DMS 273 (cell line): ENCODE data around the gene EGR1.

Experiments used
- DNase-seq: peaks from one replicate; lab custom pipeline; 2025; ENCODE audit not compliant: unreplicated experiment; lab: John Stamatoyannopoulos, UW

Gene EGR1

DNA sequence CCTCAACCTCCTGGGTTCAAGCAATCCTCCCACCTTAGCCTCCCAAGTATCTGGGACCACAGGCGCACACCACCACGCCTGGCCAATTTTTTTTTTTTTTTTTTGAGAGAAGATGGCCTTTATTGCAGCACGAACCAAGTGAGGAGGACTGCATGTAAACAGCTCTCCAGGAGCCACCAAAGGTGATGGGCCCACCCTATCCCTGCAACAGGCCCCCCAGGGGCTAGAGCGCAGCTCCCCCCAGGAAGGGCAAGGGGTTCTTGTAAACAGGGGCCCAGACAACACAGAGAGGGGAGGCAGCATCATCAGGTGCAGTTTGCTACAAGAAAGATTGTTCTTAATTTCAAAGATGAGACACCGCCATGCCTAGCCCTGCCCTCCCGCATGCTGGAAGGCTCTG lies 12.6 kb upstream of the EGR1 start:
- DNase-seq, result no peak

GRCh38 chr5:138453590-138453989 lies 11.7 kb upstream of the EGR1 start:
- no peak for DNase-seq

DNA sequence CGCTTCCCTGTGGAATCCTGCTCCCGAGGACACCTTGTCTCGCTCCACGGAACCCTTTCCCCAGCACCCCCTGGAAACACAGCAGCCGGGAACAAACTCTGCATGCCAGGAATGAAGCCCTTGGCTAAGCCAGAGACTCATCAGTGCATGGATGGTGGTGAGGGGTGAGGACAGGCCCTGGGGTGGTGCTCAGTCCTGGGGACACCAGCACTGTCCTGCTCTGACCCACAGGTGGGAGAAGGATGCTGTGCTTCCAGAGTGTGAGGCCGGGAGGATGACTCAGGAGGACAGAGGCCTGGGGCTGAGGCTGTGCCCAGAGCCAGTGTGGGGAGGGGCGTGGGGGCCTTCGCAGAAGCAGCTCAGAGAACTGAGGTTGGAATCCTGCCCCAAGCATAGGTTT lies 11.2 kb upstream of the EGR1 start:
- DNase-seq, result no peak

DNA sequence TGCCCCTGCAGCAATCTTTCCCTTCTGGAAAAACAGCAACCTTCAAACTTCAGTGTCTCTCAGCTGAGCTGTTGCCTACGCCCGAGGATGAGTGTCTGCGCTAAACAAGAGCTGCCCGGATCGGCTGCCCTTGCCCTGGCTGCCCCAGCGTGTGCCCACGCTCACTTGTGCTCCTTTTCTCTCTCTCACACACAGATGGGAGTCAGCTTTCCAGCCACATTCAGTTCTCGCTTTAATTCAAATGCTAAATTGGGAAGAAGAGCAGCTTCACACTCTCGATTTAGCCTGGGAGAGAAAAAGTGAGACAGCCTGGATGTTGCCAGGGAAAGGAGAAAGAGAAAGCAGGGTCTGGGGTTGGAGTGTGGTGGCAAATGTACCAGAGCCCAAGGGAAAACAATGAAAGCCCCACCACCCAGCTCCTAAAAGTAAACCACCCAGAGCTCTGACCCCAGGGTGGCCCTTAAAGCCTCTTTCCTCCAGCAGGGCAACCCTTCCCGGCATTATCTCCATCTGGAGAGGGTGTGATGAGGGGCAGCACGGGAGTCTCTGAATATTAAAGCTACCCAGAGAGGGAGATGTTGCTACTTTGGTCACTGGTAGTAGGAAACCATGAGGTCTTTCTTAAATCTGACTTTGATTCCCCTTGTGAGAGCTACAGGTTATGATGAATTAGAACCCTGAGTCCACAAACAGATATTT lies 9.9 kb upstream of the EGR1 start:
- DNase-seq, result no peak

- no peak for DNase-seq
Measured at GRCh38 chr5:138457531-138458275, 7.6 kb upstream of the EGR1 start.

GRCh38 chr5:138458384-138458783 lies 6.9 kb upstream of the EGR1 start:
- DNase-seq, result no peak

DNA sequence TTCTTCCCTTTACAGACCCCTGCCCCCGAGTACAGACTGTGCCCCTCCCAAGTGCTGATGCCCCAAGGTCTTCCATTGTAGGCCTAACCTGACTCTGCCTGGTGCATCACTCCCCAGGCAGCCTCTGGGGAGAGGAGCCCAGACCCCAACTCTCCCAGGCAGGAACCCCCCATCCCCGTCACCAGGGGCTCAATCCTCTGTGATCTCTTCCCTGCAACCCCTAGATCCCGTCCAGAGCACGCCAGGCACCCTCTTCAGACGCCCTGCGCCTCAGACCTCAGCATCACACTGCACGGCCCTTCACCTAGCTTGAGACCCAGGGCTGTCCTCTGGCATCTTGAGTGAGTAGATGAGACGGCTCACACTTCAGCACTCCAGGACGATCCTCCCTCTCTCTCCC lies 6.4 kb upstream of the EGR1 start:
- DNase-seq, result no peak

DNA sequence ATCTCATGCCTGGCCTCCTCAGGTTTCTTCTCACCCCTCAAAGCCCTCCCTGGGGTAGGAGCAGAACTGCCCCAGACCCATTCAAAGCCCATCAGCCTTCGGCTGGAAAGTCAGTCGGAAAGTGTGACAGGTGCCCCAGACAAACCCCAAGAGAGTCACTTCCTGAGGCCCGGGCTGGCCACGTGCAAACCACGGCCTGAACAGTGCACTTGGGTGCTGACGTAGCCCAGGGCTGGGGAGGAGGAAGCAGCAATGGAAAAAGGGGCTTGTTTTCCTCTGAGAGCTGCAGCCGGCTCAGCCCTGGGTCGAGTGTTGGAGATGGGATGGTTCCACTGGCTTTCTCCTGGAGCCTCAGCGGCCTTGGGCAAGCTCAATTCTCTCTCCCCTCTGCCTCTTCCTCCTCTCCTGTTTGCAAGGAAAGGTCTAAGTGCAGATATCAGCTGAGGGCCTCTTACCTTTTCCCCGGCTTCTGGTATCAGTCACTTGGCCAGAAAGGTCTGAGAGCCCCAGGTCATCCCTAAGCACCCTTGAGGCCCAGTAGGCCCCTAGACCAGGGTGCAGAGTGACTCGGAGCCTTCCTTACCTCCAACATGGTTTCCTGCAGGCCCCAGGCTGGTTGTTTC lies 5.9 kb upstream of the EGR1 start:
- DNase-seq, result no peak

GRCh38 chr5:138460032-138460693 lies 5.1 kb upstream of the EGR1 start:
- DNase-seq, result no peak

- DNase-seq, result no peak
Measured at GRCh38 chr5:138461343-138462125, 3.7 kb upstream of the EGR1 start.

DNA sequence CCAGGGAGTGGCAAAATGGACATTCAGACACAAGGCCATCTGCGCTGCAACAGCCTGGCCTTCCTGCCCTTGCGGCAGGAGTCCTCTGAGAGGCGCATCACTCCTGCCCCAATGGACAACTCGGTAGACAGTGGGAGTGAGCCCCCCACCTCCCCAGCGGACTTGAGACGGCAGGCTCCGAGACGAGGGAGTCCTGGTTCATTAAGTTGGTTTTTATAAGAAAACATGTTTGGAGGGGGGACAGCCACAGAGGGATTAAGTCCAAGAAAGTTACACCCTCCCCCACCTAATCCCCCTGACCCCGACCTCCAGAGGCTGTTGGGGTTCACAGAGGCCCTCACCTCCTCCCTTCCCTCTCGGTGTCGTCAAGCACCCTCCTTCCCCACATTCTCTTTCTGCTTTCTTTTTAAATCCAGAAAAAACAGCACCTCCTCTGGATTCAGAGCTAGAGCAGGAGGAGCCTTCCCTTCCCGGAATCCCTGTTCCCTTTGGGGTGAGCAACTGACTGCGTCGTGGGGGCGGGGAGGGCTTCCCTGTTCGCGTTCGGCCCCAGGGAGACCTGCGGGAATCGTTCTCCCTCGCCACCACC lies 1.8 kb upstream of the EGR1 start:
- DNase-seq, result no peak

DNA sequence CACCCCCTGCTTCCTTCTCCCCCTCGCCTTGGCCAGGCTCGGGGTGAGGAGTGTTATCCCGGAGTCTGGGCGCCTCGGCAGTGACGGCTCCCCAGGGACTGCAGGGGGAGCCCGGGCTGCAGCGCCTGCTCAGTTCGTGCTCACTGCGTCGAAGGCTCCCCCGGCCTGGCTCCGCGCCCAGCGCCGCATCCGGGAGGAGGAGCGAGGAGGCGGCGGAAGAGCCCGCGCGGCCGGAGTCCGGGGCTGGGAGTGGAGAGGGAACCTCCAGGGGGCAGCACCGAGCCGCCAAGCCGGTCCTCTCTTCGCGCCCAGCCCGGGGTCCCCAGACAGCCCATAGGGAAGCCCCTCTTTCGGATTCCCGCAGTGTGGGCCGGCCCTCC lies 1.3 kb upstream of the EGR1 start:
- peak; percentile 99 for DNase-seq

- peak; percentile 99 for DNase-seq
Measured at GRCh38 chr5:138464388-138465260, 655 bp upstream of the EGR1 start.

DNA sequence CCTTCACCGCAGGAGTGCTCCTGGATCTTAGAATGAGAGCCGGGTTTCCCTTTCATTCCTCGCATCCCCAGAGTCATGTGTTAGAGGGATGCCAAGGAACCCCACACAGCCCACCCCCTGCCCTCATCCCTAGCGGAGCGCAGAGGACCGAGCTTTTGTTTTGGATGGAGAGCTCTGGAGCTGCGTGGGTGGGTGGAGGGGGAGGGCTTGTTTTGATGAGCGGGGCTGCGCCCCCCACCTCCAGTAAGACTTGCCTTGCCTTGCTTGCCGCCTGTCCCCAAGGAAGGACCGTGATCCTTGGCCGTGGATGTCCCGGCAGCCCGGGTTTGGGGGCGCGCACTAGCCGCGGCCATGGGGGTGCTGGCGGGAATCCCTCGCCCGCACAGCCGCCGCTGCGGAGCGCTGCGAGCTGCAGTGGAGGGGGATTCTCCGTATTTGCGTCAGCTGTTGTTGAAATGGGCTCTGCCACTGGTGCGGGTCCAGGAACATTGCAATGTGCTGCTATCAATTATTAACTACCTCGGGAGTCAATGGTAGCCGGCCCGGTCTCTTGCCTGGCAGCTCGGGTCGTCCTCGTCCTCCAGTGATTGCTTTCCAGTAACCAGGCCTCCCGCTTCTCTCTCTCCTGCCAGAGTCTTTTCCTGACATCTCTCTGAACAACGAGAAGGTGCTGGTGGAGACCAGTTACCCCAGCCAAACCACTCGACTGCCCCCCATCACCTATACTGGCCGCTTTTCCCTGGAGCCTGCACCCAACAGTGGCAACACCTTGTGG lies 1.0 kb downstream of the EGR1 start:
- peak; percentile 67 for DNase-seq

DNA sequence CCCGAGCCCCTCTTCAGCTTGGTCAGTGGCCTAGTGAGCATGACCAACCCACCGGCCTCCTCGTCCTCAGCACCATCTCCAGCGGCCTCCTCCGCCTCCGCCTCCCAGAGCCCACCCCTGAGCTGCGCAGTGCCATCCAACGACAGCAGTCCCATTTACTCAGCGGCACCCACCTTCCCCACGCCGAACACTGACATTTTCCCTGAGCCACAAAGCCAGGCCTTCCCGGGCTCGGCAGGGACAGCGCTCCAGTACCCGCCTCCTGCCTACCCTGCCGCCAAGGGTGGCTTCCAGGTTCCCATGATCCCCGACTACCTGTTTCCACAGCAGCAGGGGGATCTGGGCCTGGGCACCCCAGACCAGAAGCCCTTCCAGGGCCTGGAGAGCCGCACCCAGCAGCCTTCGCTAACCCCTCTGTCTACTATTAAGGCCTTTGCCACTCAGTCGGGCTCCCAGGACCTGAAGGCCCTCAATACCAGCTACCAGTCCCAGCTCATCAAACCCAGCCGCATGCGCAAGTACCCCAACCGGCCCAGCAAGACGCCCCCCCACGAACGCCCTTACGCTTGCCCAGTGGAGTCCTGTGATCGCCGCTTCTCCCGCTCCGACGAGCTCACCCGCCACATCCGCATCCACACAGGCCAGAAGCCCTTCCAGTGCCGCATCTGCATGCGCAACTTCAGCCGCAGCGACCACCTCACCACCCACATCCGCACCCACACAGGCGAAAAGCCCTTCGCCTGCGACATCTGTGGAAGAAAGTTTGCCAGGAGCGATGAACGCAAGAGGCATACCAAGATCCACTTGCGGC lies 1.8 kb downstream of the EGR1 start:
- DNase-seq, result peak; percentile 51

- no peak for DNase-seq
Measured at GRCh38 chr5:138467711-138468132, 2.4 kb downstream of the EGR1 start.

DNA sequence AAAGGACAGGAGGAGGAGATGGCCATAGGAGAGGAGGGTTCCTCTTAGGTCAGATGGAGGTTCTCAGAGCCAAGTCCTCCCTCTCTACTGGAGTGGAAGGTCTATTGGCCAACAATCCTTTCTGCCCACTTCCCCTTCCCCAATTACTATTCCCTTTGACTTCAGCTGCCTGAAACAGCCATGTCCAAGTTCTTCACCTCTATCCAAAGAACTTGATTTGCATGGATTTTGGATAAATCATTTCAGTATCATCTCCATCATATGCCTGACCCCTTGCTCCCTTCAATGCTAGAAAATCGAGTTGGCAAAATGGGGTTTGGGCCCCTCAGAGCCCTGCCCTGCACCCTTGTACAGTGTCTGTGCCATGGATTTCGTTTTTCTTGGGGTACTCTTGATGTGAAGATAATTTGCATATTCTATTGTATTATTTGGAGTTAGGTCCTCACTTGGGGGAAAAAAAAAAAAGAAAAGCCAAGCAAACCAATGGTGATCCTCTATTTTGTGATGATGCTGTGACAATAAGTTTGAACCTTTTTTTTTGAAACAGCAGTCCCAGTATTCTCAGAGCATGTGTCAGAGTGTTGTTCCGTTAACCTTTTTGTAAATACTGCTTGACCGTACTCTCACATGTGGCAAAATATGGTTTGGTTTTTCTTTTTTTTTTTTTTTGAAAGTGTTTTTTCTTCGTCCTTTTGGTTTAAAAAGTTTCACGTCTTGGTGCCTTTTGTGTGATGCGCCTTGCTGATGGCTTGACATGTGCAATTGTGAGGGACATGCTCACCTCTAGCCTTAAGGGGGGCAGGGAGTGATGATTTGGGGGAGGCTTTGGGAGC lies 3.1 kb downstream of the EGR1 start:
- no peak for DNase-seq
